ENCODE measurements around the gene SUSD3. TPM values are rescaled to one million over a fixed set of nuclear protein-coding genes. Genes with fewer than 3 reads are reported as not detected.

SUSD3 gene
- total and polyA plus RNA-seq, 8 donors, result 1.7 to 4.5 (median 2.6) TPM; not detected in 2

DNA sequence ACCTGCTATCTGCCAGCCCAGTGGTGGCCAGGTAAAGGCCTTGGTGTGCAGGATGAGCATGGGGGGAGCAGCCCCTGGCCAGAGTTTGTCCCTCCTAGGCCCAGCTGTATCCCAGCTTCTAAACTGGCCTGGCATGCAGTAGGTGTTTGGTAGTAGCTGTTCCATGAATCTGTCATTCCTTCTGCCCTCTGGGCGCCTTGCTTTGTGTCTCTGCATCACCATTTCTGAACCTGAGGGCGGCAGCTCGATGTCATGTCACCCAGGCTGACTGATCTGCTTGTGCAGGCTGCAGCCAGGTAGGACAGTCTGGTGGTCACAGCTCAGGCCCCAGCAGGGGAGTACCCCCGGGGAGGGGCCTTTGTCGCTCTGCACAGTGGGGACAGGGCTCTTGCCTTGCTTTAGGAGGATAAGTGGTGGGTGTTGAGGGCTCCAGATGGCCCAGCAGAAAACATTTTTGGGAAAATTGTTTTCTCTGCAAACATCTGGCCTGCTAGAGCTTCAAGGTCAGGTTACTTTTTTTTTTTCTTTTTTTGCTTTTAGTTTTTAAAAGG is 4.6 kb upstream of the SUSD3 start:
- no peak overlapping the region for H3K4me3 ChIP-seq
- no peaks in the 10 kb centered on the region for H3K9me3 ChIP-seq
- H3K36me3 ChIP-seq, result no peaks in the 10 kb centered on the region
- no peaks in the 10 kb centered on the region for H3K27me3 ChIP-seq
- intact Hi-C loops (cut with DNase I; ENCODE audit: low total_unique reads), result no loop called here
- no peak for DNase-seq
- H3K27ac ChIP-seq, result no peak overlapping the region
- no peak for TF ChIP-seq POLR2A (IDR thresholded peaks at IDR 0.05)
- TF ChIP-seq POLR2AphosphoS5 (IDR thresholded peaks at IDR 0.05), result no peak
- TF ChIP-seq CTCF (IDR thresholded peaks at IDR 0.05), result no peak
- no peak for TF ChIP-seq EP300 (IDR thresholded peaks at IDR 0.05)
- 85 to 96% (median 93%) methylated on average over 5 of the region's 5 CpGs for WGBS, 5 donors
- peaks cover 6 to 25% (median 14%) of the 10 kb centered on the region in 4 donors for H3K4me1 ChIP-seq

GRCh38 chr9:93054758-93055704 is 3.5 kb upstream of the SUSD3 start:
- H3K9me3 ChIP-seq, result no peaks in the 10 kb centered on the region
- H3K4me3 ChIP-seq, result no peak overlapping the region
- H3K36me3 ChIP-seq, result no peaks in the 10 kb centered on the region
- no peak for DNase-seq
- WGBS, 5 donors, result 82 to 86% (median 84%) methylated on average over 11 of the region's 11 CpGs
- intact Hi-C loops (cut with DNase I; ENCODE audit: low total_unique reads), result no loop called here
- H3K27ac ChIP-seq, result no peak overlapping the region
- H3K27me3 ChIP-seq, result no peaks in the 10 kb centered on the region
- H3K4me1 ChIP-seq, result peaks cover 17 to 37% (median 25%) of the 10 kb centered on the region in 4 donors
- TF ChIP-seq CTCF (IDR thresholded peaks at IDR 0.05) (no peak), POLR2A (IDR thresholded peaks at IDR 0.05) (no peak), POLR2AphosphoS5 (IDR thresholded peaks at IDR 0.05) (no peak), EP300 (IDR thresholded peaks at IDR 0.05) (no peak)

- peak overlapping the region in 2 of 5 donors; percentile 80 to 81 for H3K27ac ChIP-seq
Observed at GRCh38 chr9:93057042-93057702, 1.3 kb upstream of the SUSD3 start.

More at GRCh38 chr9:93057042-93057702, 1.3 kb upstream of the SUSD3 start:
- peak in 1 of 2 donors; percentile 39 for DNase-seq
- no peak overlapping the region for H3K4me3 ChIP-seq
- TF ChIP-seq CTCF (IDR thresholded peaks at IDR 0.05) (no peak), EP300 (IDR thresholded peaks at IDR 0.05) (no peak), POLR2AphosphoS5 (IDR thresholded peaks at IDR 0.05) (no peak), POLR2A (IDR thresholded peaks at IDR 0.05) (no peak)
- intact Hi-C loops (cut with DNase I; ENCODE audit: low total_unique reads), result no loop called here
- peaks cover 38 to 53% (median 44%) of the 10 kb centered on the region in 4 donors for H3K4me1 ChIP-seq
- WGBS, 5 donors, result 74 to 86% (median 81%) methylated on average over 7 to 8 of the region's 8 CpGs
- H3K9me3 ChIP-seq, result no peaks in the 10 kb centered on the region
- no peaks in the 10 kb centered on the region for H3K36me3 ChIP-seq
- H3K27me3 ChIP-seq, result no peaks in the 10 kb centered on the region
